T-cell (primary cell): ENCODE measurements around the gene TBC1D22A. TPM values are rescaled to one million over a fixed set of nuclear protein-coding genes. Genes with fewer than 3 reads are reported as not detected.

ENCODE experiments used
- ATAC-seq, 4 experiments: fragments of 200-7000 bp in 3 of 4; fragments of 150-1000 bp in 1 of 4; cut with Tn5 transposase; replicated peaks in 1 of 4; 1 replicate in 3 of 4; 2 replicates in 1 of 4; pipeline ENCODE4 v1.10.0; 2021; ENCODE audit warnings: moderate library complexity in 3 of 4, mild to moderate bottlenecking in 2 of 4, moderate number of reproducible peaks in 1 of 4
- CTCF ChIA-PET, 2 donors: fragments of 300-600 bp; sonication (Branson Sonifier 250); formaldehyde crosslinking; loops; one replicate each; lab custom pipeline; 2022; ENCODE audit warnings: antibody characterized with exemption in 2 of 2; lab: Charles Lee
- POLR2A ChIA-PET, 2 donors: fragments of 300-600 bp; sonication (Branson Sonifier 250); formaldehyde crosslinking; loops; one replicate each; lab custom pipeline; 2022; ENCODE audit warnings: antibody characterized with exemption in 2 of 2; lab: Charles Lee
- DNase-seq, 35 experiments: peaks; one replicate each; pipeline versions ENCODE4 v3.0.0 to v3.0.0-alpha.2; 2013 to 2023
- H3K27ac ChIP-seq: one replicate; pipeline ENCODE4 v1.5.1; 2013; ENCODE audit warnings: low read length
- H3K27me3 ChIP-seq, 2 experiments: replicated peaks in 1 of 2; 1 replicate in 1 of 2; 2 replicates in 1 of 2; pipeline versions ENCODE4 v1.6.1 to v1.7.0; 2013; ENCODE audit warnings: low read length in 1 of 2, mixed read lengths in 1 of 2; ENCODE audit not compliant: control insufficient read depth in 2 of 2, insufficient read depth in 2 of 2; ENCODE audit errors: extremely low read depth in 1 of 2
- H3K36me3 ChIP-seq, 2 donors: 1 replicate in 1 of 2; 2 replicates in 1 of 2; pipeline versions ENCODE4 v1.6.1 to v1.7.0; 2013; ENCODE audit warnings: low read length in 1 of 2; ENCODE audit not compliant: control insufficient read depth in 2 of 2, insufficient read depth in 1 of 2; ENCODE audit errors: extremely low read depth in 1 of 2
- H3K4me1 ChIP-seq, 2 experiments: 1 replicate in 1 of 2; 2 replicates in 1 of 2; pipeline versions ENCODE4 v1.6.1 to v1.7.0; 2013; ENCODE audit warnings: low read length in 2 of 2, mixed read lengths in 1 of 2; ENCODE audit not compliant: insufficient read depth in 2 of 2, control insufficient read depth in 1 of 2; ENCODE audit errors: extremely low read depth in 1 of 2
- H3K4me3 ChIP-seq, 2 donors: 1 replicate in 1 of 2; 2 replicates in 1 of 2; pipeline versions ENCODE4 v1.5.1 to v1.7.0; 2013; ENCODE audit warnings: mild to moderate bottlenecking in 2 of 2, low read length in 1 of 2, moderate library complexity in 1 of 2; ENCODE audit not compliant: control insufficient read depth in 1 of 2; ENCODE audit errors: extremely low read depth in 1 of 2
- H3K9me3 ChIP-seq: 2 replicates; pipeline ENCODE4 v1.7.0; 2013
- H3K27ac Mint-ChIP-seq, 2 donors: one replicate each; pipeline ENCODE4 v1.8.0; 2020 to 2021; ENCODE audit warnings: mild to moderate bottlenecking in 2 of 2, mixed read lengths in 2 of 2
- H3K27me3 Mint-ChIP-seq, 2 donors: one replicate each; pipeline ENCODE4 v1.8.0; 2021 to 2022; ENCODE audit warnings: mixed read lengths in 2 of 2
- H3K36me3 Mint-ChIP-seq: one replicate; pipeline ENCODE4 v1.8.0; 2021; ENCODE audit warnings: mixed read lengths
- H3K4me1 Mint-ChIP-seq, 3 donors: one replicate each; pipeline ENCODE4 v1.8.0; 2020 to 2022; ENCODE audit warnings: mixed read lengths in 3 of 3, mild to moderate bottlenecking in 1 of 3
- H3K4me3 Mint-ChIP-seq, 3 donors: one replicate each; pipeline ENCODE4 v1.8.0; 2020 to 2022; ENCODE audit warnings: mild to moderate bottlenecking in 3 of 3, mixed read lengths in 3 of 3, moderate library complexity in 3 of 3
- H3K9me3 Mint-ChIP-seq, 3 donors: one replicate each; pipeline ENCODE4 v1.8.0; 2020 to 2022; ENCODE audit warnings: mixed read lengths in 3 of 3
- WGBS: methylation state at CpG from one replicate; pipeline ENCODE4 v1.1.5; 2013; ENCODE audit warnings: missing lambda C conversion rate; ENCODE audit not compliant: insufficient coverage; 5-methylcytosine and 5-hydroxymethylcytosine counted together
- total RNA-seq, 35 experiments: library from RNA in 6 of 35; stranded (reverse) in 6 of 35; fragments of 120-200 nt in 1 of 35; gene quantifications; one replicate each; pipeline versions ENCODE4 v1.2.1 to v1.2.4 and lab custom pipeline; 2013 to 2026

The TBC1D22A gene
- total RNA-seq, 5 donors from 2014 or later (not counting 1 experiment from before 2014, with no cell fraction given): 38.3 to 67.8 (median 57.7) TPM

- DNase-seq (peak in 2 of 35 experiments; percentile 2 to 5), ATAC-seq (no peak)
- H3K9me3 ChIP-seq: no peaks in the 10 kb centered on the region
- POLR2A ChIA-PET: no interaction called here
- H3K36me3 ChIP-seq: peaks cover 0 to 9% of the 10 kb centered on the region in 2 donors
- no peaks in the 10 kb centered on the region for H3K4me1 ChIP-seq
- Mint-ChIP-seq H3K4me3 (no peak overlapping the region), H3K27me3 (no peaks in the 10 kb centered on the region), H3K36me3 (peaks cover 48% of the 10 kb centered on the region), H3K27ac (no peak overlapping the region), H3K9me3 (peaks cover 0 to 3% (median 0%) of the 10 kb centered on the region in 3 donors), H3K4me1 (no peaks in the 10 kb centered on the region)
- H3K27ac ChIP-seq: no peak overlapping the region
- CTCF ChIA-PET: no interaction called here
- H3K4me3 ChIP-seq: no peak overlapping the region
- WGBS: 100% methylated on average over 8 of the region's 17 CpGs
- H3K27me3 ChIP-seq: no peaks in the 10 kb centered on the region
Measured at GRCh38 chr22:47173535-47174021, 411.1 kb downstream of the TBC1D22A start.

- Histone ChIP-seq H3K27ac (no peak overlapping the region), H3K36me3 (peaks cover 0 to 9% of the 10 kb centered on the region in 2 donors), H3K4me1 (no peaks in the 10 kb centered on the region), H3K9me3 (no peaks in the 10 kb centered on the region), H3K27me3 (no peaks in the 10 kb centered on the region), H3K4me3 (no peak overlapping the region)
- Mint-ChIP-seq H3K27me3 (no peaks in the 10 kb centered on the region), H3K9me3 (peaks cover 0 to 7% (median 3%) of the 10 kb centered on the region in 3 donors), H3K27ac (no peak overlapping the region), H3K4me3 (no peak overlapping the region), H3K36me3 (peaks cover 51% of the 10 kb centered on the region), H3K4me1 (no peaks in the 10 kb centered on the region)
- ChIA-PET POLR2A (no interaction called here), CTCF (no interaction called here)
- DNase-seq (peak in 1 of 35 experiments; percentile 19), ATAC-seq (no peak)
- WGBS: 94% methylated on average over 12 of the region's 21 CpGs
Measured at GRCh38 chr22:47174096-47174495, 411.6 kb downstream of the TBC1D22A start.

GRCh38 chr22:47174671-47175112, 412.2 kb downstream of the TBC1D22A start:
- Histone ChIP-seq H3K36me3 (peaks cover 0 to 9% of the 10 kb centered on the region in 2 donors), H3K27ac (no peak overlapping the region), H3K4me3 (no peak overlapping the region), H3K9me3 (no peaks in the 10 kb centered on the region), H3K4me1 (no peaks in the 10 kb centered on the region), H3K27me3 (no peaks in the 10 kb centered on the region)
- CTCF ChIA-PET: no interaction called here
- POLR2A ChIA-PET: no interaction called here
- Mint-ChIP-seq H3K9me3 (peaks cover 0 to 7% (median 3%) of the 10 kb centered on the region in 3 donors), H3K27ac (no peak overlapping the region), H3K36me3 (peaks cover 50% of the 10 kb centered on the region), H3K4me3 (no peak overlapping the region), H3K4me1 (no peaks in the 10 kb centered on the region), H3K27me3 (no peaks in the 10 kb centered on the region)
- DNase-seq (peak in 2 of 35 experiments; percentile 2 to 21), ATAC-seq (no peak)
- WGBS: 90% methylated on average over 11 of the region's 14 CpGs

DNA sequence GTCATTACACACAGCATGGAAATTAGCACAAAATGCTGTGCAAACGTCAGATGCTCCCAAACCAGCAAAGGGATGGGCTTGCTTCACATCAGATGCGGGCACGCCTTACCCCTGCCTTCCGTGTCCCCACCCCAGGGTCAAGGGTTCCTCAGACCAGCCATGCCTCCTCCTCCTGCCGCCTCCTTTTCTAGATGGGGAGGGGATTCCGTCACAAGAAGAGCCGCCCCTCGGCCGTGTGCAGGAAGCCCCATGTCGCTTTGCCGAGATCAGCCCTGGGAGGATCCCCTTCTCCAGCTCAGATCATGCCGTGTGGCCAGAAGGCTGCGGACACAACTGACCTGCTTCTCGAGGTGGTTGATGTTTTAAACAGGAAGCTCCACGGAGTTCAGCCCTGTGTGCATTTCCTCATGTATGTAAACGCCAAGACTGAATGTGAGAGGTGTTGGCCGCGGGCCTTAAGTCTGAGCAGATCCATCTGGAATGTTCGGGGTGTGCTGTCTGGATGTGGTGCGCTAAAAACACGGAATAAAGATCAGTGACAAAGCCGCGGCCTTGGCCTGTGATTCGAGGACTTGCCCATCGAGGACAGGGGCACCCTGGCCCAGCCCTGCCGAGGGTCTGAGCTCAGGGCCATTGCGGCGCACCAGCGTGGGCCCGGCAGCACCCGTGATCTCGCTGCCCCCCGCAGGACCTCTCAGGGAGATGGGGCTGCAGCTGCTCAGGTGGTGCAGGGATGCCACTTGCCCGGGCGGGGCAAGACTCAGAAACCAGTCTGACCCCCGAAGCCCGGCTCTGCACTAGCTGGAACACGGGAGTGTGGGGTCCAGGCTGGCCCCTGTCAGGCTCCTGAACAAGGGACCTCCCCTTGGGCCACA, 412.9 kb downstream of the TBC1D22A start:
- Histone ChIP-seq H3K27ac (no peak overlapping the region), H3K4me1 (no peaks in the 10 kb centered on the region), H3K4me3 (no peak overlapping the region), H3K27me3 (no peaks in the 10 kb centered on the region), H3K36me3 (peaks cover 0 to 9% of the 10 kb centered on the region in 2 donors), H3K9me3 (no peaks in the 10 kb centered on the region)
- H3K9me3 Mint-ChIP-seq: peaks cover 0 to 7% (median 3%) of the 10 kb centered on the region in 3 donors
- H3K4me1 Mint-ChIP-seq: no peaks in the 10 kb centered on the region
- DNase-seq (peak in 2 of 35 experiments; percentile 2 to 11), ATAC-seq (no peak)
- CTCF ChIA-PET: no interaction called here
- no peak overlapping the region for H3K4me3 Mint-ChIP-seq
- peaks cover 48% of the 10 kb centered on the region for H3K36me3 Mint-ChIP-seq
- no peaks in the 10 kb centered on the region for H3K27me3 Mint-ChIP-seq
- WGBS: 95% methylated on average over 29 of the region's 38 CpGs
- no peak overlapping the region for H3K27ac Mint-ChIP-seq
- POLR2A ChIA-PET: no interaction called here

DNA sequence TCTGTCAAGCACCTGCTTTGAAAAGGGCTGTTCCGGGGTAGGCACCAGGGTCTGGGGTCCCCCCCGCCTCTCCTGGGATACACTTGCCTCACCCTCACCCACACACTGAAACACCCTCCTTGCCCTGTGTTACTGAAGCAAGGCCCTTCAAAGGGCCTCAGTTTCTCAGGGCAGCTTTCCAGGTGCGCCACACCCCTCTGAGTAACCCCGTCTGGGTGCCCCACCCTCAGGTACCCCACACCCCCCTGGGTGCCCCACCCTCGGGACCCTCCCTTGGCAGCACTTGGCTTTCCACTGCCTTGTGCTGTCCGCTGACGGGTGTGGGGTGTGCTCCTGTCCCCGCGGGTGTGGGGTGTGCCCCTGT, 413.6 kb downstream of the TBC1D22A start:
- Mint-ChIP-seq H3K4me1 (no peaks in the 10 kb centered on the region), H3K27ac (no peak overlapping the region), H3K9me3 (peaks cover 0 to 12% (median 5%) of the 10 kb centered on the region in 3 donors), H3K4me3 (no peak overlapping the region), H3K36me3 (peaks cover 48% of the 10 kb centered on the region), H3K27me3 (no peaks in the 10 kb centered on the region)
- ATAC-seq (no peak), DNase-seq (peak in 1 of 35 experiments; percentile 19)
- POLR2A ChIA-PET: no interaction called here
- Histone ChIP-seq H3K27ac (no peak overlapping the region), H3K4me1 (no peaks in the 10 kb centered on the region), H3K36me3 (peaks cover 0 to 9% of the 10 kb centered on the region in 2 donors), H3K27me3 (no peaks in the 10 kb centered on the region), H3K4me3 (no peak overlapping the region), H3K9me3 (no peaks in the 10 kb centered on the region)
- WGBS: 100% methylated on average over 4 of the region's 9 CpGs
- CTCF ChIA-PET: no interaction called here

GRCh38 chr22:47176573-47177333, 414.3 kb downstream of the TBC1D22A start:
- Mint-ChIP-seq H3K27ac (no peak overlapping the region), H3K4me1 (no peaks in the 10 kb centered on the region), H3K4me3 (no peak overlapping the region), H3K27me3 (no peaks in the 10 kb centered on the region), H3K36me3 (peaks cover 48% of the 10 kb centered on the region), H3K9me3 (peaks cover 0 to 17% (median 5%) of the 10 kb centered on the region in 3 donors)
- 94% methylated on average over 20 of the region's 24 CpGs for WGBS
- H3K36me3 ChIP-seq: peaks cover 0 to 9% of the 10 kb centered on the region in 2 donors
- no peak overlapping the region for H3K27ac ChIP-seq
- ATAC-seq: no peak
- H3K4me3 ChIP-seq: no peak overlapping the region
- H3K9me3 ChIP-seq: no peaks in the 10 kb centered on the region
- peak in 2 of 35 experiments; percentile 2 to 14 for DNase-seq
- no peaks in the 10 kb centered on the region for H3K27me3 ChIP-seq
- H3K4me1 ChIP-seq: no peaks in the 10 kb centered on the region
- ChIA-PET CTCF (no interaction called here), POLR2A (no interaction called here)
